ENCODE data around the gene KCTD1.

The KCTD1 gene

DNA sequence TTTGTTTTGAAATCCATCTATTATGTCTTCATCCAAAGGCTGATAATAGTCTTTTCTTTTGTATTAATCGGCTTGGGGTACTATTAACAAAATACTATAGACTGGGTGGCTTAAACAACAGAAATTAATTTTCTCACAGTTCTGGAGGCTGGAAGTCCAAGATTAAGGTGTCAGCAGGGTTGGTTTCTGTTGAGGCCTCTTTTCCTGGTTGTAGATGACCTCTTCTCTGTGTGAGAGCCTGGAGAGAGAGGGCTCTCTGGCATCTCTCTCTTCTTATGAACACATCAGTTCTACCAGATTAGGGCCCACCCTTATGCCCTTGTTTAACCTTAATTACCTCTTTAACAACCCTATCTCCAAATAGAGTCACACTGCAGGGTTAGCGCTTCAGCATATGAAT, 14.2 kb upstream of the KCTD1 start:
- no peak for TF ChIP-seq CTCF (IDR thresholded peaks at IDR 0.05; ENCODE audit: low read depth, low read length, missing control alignments)
- H3K4me3 ChIP-seq (replicated peaks; ENCODE audit: low read depth, low read length), result no peak overlapping the region
- DNase-seq (ENCODE audit: extremely low read depth, low read depth), result no peak

GRCh38 chr18:26561769-26562168, 13.4 kb upstream of the KCTD1 start:
- TF ChIP-seq CTCF (IDR thresholded peaks at IDR 0.05; ENCODE audit: low read depth, low read length, missing control alignments), result no peak
- H3K4me3 ChIP-seq (replicated peaks; ENCODE audit: low read depth, low read length), result no peak overlapping the region
- DNase-seq (ENCODE audit: extremely low read depth, low read depth), result no peak

GRCh38 chr18:26556573-26556972, 8.2 kb upstream of the KCTD1 start:
- H3K4me3 ChIP-seq (replicated peaks; ENCODE audit: low read depth, low read length), result no peak overlapping the region
- TF ChIP-seq CTCF (IDR thresholded peaks at IDR 0.05; ENCODE audit: low read depth, low read length, missing control alignments), result no peak
- no peak for DNase-seq (ENCODE audit: extremely low read depth, low read depth)

GRCh38 chr18:26555804-26556553, 7.6 kb upstream of the KCTD1 start:
- no peak for TF ChIP-seq CTCF (IDR thresholded peaks at IDR 0.05; ENCODE audit: low read depth, low read length, missing control alignments)
- no peak for DNase-seq (ENCODE audit: extremely low read depth, low read depth)
- H3K4me3 ChIP-seq (replicated peaks; ENCODE audit: low read depth, low read length), result no peak overlapping the region

DNA sequence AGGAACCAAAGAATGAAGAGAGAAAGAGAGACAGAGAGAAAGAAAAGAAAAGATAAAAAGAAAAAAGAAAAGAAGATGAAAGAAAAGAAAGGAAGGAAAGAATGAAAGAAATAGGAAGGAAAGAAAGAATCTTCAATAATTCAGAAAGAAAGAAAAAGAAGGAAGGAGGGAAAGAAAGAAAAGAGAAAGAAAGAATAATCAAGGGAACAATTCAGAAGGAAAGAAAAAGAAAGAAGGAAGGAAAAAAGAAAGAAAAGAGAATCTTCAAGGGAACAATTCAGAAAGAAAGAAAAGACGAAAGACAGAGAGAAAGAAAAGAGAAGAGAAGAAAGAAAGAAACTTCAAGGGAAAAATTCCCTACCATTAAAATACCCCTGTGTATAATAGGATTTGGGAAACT, 5.6 kb upstream of the KCTD1 start:
- TF ChIP-seq CTCF (IDR thresholded peaks at IDR 0.05; ENCODE audit: low read depth, low read length, missing control alignments), result no peak
- H3K4me3 ChIP-seq (replicated peaks; ENCODE audit: low read depth, low read length), result no peak overlapping the region
- no peak for DNase-seq (ENCODE audit: extremely low read depth, low read depth)

DNA sequence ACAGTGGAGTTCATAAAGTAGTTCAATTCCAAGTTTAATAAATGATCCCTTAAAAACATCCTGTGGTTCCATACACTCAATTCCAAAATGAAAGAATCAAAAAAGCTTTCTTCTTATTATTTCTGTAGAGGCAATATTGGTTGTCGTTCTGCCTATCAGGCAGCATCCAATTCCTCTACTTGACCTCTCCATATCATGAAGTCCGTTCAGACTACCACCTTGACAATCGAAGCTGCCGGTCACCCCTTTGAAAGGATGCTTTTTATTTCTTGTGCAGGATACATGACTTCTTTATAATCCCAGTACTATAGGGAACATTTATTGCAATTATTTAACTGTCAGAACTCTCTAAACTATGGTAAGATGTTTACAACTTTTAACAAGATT, 3.3 kb upstream of the KCTD1 start:
- no peak for TF ChIP-seq CTCF (IDR thresholded peaks at IDR 0.05; ENCODE audit: low read depth, low read length, missing control alignments)
- H3K4me3 ChIP-seq (replicated peaks; ENCODE audit: low read depth, low read length), result no peak overlapping the region
- DNase-seq (ENCODE audit: extremely low read depth, low read depth), result no peak

Data from HFF-Myc (cell line).